Ishikawa (cell line): ENCODE results near the gene PCLO.

Source experiments
- CEBPB ChIP-seq: IDR thresholded peaks from 2 replicates; pipeline ENCODE4 v1.6.1; 2012
- CREB1 ChIP-seq: IDR thresholded peaks from 2 replicates; pipeline ENCODE4 v1.6.1; 2012; ENCODE audit warnings: low read depth
- EGR1 ChIP-seq: IDR thresholded peaks from 2 replicates; pipeline ENCODE4 v1.6.1; 2012
- EP300 ChIP-seq: IDR thresholded peaks from 2 replicates; pipeline ENCODE4 v1.6.1; 2012; ENCODE audit warnings: borderline replicate concordance
- FOXM1 ChIP-seq: IDR thresholded peaks from 2 replicates; pipeline ENCODE4 v1.6.1; 2012; ENCODE audit warnings: low read depth, borderline replicate concordance
- MAX ChIP-seq: IDR thresholded peaks from 2 replicates; pipeline ENCODE4 v1.6.1; 2012
- NFIC ChIP-seq: IDR thresholded peaks from 2 replicates; pipeline ENCODE4 v1.6.1; 2012
- RAD21 ChIP-seq: IDR thresholded peaks from 2 replicates; pipeline ENCODE4 v1.6.1; 2012; ENCODE audit warnings: low read depth
- REST ChIP-seq: IDR thresholded peaks from 2 replicates; pipeline ENCODE4 v1.6.1; 2012; ENCODE audit warnings: low read depth, mild to moderate bottlenecking
- TAF1 ChIP-seq: IDR thresholded peaks from 2 replicates; pipeline ENCODE4 v1.6.1; 2012; ENCODE audit warnings: low read depth, mild to moderate bottlenecking
- TCF12 ChIP-seq: IDR thresholded peaks from 2 replicates; pipeline ENCODE4 v1.6.1; 2012; ENCODE audit warnings: low read depth
- TEAD4 ChIP-seq: IDR thresholded peaks from 2 replicates; pipeline ENCODE4 v1.6.1; 2012
- USF1 ChIP-seq: IDR thresholded peaks from 2 replicates; pipeline ENCODE4 v1.6.1; 2012
- YY1 ChIP-seq: IDR thresholded peaks from 2 replicates; pipeline ENCODE4 v1.6.1; 2012; ENCODE audit warnings: low read depth
- ZBTB7A ChIP-seq: IDR thresholded peaks from 2 replicates; pipeline ENCODE4 v1.6.1; 2012; ENCODE audit warnings: low read depth

The PCLO gene

GRCh38 chr7:82945056-82945455 is 217.6 kb downstream of the PCLO start:
- TF ChIP-seq FOXM1 (no peak), TAF1 (no peak), NFIC (no peak), CEBPB (no peak), MAX (no peak), ZBTB7A (no peak), USF1 (no peak), RAD21 (no peak), EGR1 (no peak), CREB1 (no peak), REST (no peak), YY1 (no peak), TEAD4 (no peak), TCF12 (no peak), EP300 (no peak)

- TF ChIP-seq FOXM1, result no peak
- no peak for TF ChIP-seq CEBPB
- TF ChIP-seq NFIC, result no peak
- TF ChIP-seq RAD21, result no peak
- TF ChIP-seq YY1, result no peak
- TF ChIP-seq TEAD4, result no peak
- no peak for TF ChIP-seq EP300
- TF ChIP-seq REST, result no peak
- TF ChIP-seq TAF1, result no peak
- no peak for TF ChIP-seq ZBTB7A
- no peak for TF ChIP-seq CREB1
- TF ChIP-seq USF1, result no peak
- TF ChIP-seq EGR1, result no peak
- TF ChIP-seq TCF12, result no peak
- no peak for TF ChIP-seq MAX
Measured at GRCh38 chr7:82932516-82932915, 230.2 kb downstream of the PCLO start.

GRCh38 chr7:82926477-82926876 is 236.2 kb downstream of the PCLO start:
- TF ChIP-seq REST (no peak), TAF1 (no peak), TEAD4 (no peak), EGR1 (no peak), RAD21 (no peak)

- TF ChIP-seq TCF12 (no peak), MAX (no peak), EGR1 (no peak), NFIC (no peak), TEAD4 (no peak), TAF1 (no peak), CREB1 (no peak), EP300 (no peak)
Measured at GRCh38 chr7:82925331-82925730, 237.4 kb downstream of the PCLO start.

GRCh38 chr7:82906502-82906901 is 256.2 kb downstream of the PCLO start:
- TF ChIP-seq EGR1 (no peak), CREB1 (no peak), TEAD4 (no peak), TAF1 (no peak), TCF12 (no peak), FOXM1 (no peak), RAD21 (no peak), CEBPB (no peak)
